Tibial artery (tissue), 4 donors: ENCODE results near the gene RBM33.

Experiments used
- DNase-seq, 2 donors: peaks; one replicate each; pipeline ENCODE4 v3.0.0-alpha.2; 2019
- H3K27ac ChIP-seq, 2 donors: fragments of 200-600 bp; sonication (generic) in 1 of 2; 1 replicate in 1 of 2; 2 replicates in 1 of 2; pipeline ENCODE4 v1.5.1; 2018 to 2019; ENCODE audit warnings: mild to moderate bottlenecking in 1 of 2
- H3K27me3 ChIP-seq, 2 donors: fragments of 200-600 bp; sonication (generic) in 1 of 2; one replicate each; pipeline versions ENCODE4 v1.5.1 to v1.6.0; 2016 to 2019
- H3K36me3 ChIP-seq, 3 donors: fragments of 200-600 bp; sonication (generic) in 2 of 3; one replicate each; pipeline ENCODE4 v1.5.1; 2016 to 2019; ENCODE audit warnings: mild to moderate bottlenecking in 2 of 3
- H3K4me1 ChIP-seq, 4 donors: fragments of 200-600 bp; sonication (generic) in 2 of 4; 1 replicate in 3 of 4; 2 replicates in 1 of 4; pipeline ENCODE4 v1.5.1; 2016 to 2019
- H3K4me3 ChIP-seq, 2 donors: fragments of 200-600 bp; sonication (generic) in 1 of 2; 1 replicate in 1 of 2; 2 replicates in 1 of 2; pipeline ENCODE4 v1.5.1; 2018 to 2019; ENCODE audit warnings: mild to moderate bottlenecking in 2 of 2
- H3K9me3 ChIP-seq, 3 donors: fragments of 200-600 bp; sonication (generic) in 1 of 3; one replicate each; pipeline ENCODE4 v1.5.1; 2016 to 2019
- intact Hi-C: fragments of 100-400 bp; cut with DNase I; formaldehyde crosslinking; loops from one replicate; pipeline ENCODE4 v1.15.0; 2023; ENCODE audit warnings: low total_unique reads
- TF ChIP-seq, protein P1 (sequence below), 2 experiments: fragments of 200-600 bp in 1 of 2; fragments of 450-650 bp in 1 of 2; IDR thresholded peaks; one replicate each; pipeline ENCODE4 v1.5.1; 2017 to 2019; ENCODE audit warnings: antibody characterized with exemption in 2 of 2, mild to moderate bottlenecking in 1 of 2, moderate library complexity in 1 of 2

Gene RBM33

DNA sequence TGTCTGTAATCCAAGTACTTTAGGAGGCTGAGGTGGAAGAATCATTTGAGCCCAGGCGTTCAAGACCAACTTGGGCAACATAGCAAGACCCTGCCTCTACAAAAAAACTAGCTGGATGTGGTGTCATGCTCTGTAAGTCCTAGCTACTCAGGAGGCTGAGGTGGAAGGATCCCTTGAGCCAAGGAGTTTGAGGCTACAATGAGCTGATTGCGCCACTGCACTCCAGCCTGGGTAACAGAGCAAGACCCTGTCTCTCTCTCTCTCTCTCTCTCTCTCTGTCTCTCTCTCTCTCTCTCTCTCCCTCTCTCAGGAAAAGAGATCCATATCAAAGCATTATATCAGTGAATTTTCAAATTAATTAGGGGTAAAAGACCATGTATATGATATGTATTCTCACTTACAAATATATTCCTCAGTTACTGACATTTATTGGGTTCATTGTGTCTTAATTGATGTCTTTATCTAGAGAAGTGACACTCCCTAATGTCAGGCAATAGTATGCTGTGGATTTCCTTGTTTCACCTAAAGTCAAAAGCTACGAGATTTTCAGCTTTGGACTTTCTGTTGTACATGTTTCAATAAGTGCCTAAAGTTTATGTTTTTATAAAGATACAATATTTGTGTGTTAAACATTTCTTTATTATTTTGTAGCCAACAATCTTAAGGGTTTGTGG is 91.1 kb downstream of the RBM33 start:
- intact Hi-C loops: no loop called here
- no peak for DNase-seq
- TF ChIP-seq, protein P1, sequence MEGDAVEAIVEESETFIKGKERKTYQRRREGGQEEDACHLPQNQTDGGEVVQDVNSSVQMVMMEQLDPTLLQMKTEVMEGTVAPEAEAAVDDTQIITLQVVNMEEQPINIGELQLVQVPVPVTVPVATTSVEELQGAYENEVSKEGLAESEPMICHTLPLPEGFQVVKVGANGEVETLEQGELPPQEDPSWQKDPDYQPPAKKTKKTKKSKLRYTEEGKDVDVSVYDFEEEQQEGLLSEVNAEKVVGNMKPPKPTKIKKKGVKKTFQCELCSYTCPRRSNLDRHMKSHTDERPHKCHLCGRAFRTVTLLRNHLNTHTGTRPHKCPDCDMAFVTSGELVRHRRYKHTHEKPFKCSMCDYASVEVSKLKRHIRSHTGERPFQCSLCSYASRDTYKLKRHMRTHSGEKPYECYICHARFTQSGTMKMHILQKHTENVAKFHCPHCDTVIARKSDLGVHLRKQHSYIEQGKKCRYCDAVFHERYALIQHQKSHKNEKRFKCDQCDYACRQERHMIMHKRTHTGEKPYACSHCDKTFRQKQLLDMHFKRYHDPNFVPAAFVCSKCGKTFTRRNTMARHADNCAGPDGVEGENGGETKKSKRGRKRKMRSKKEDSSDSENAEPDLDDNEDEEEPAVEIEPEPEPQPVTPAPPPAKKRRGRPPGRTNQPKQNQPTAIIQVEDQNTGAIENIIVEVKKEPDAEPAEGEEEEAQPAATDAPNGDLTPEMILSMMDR (IDR thresholded peaks at IDR 0.05): no peak
- peaks cover 0 to 7% (median 0%) of the 10 kb centered on the region in 4 donors for H3K4me1 ChIP-seq
- H3K9me3 ChIP-seq: no peaks in the 10 kb centered on the region
- no peak overlapping the region for H3K27ac ChIP-seq
- H3K4me3 ChIP-seq: no peak overlapping the region
- no peaks in the 10 kb centered on the region for H3K27me3 ChIP-seq
- peaks cover 32 to 39% (median 33%) of the 10 kb centered on the region in 3 donors for H3K36me3 ChIP-seq

DNA sequence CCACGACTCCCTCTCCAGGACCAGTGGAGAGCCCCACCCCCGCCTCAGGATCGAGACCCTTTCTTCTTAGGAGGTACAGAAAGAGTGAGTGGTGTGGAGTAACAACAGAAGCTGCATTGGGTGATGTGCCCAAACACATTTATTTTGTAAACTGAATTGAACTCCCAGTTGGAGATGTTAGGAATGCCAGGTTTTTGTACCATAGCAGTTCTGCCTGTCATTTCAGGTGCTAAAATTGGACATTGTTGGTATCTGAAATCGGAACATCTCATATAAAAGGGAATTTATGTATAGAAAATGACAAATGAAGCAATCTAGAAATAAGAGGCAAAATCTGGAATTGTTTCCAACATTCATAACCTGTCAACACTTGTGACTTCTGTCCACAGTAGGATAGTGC is 93.1 kb downstream of the RBM33 start:
- intact Hi-C loops: no loop called here

DNA sequence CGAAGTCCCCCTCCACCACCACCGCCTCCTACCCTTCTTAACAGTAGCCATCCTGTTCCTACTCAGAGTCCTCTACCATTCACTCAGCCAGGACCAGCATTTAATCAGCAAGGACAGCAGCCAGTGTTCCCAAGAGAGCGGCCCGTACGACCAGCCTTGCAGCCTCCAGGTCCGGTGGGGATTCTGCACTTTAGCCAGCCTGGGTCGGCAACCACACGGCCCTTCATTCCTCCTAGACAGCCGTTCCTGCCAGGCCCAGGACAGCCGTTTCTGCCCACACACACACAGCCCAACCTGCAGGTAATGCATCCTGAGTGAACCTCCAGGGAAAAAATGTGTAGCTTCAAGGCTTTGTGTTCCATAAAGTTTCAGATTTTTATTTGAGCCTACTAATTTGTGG is 93.6 kb downstream of the RBM33 start:
- Histone ChIP-seq H3K27ac (no peak overlapping the region), H3K36me3 (peaks cover 50 to 59% (median 57%) of the 10 kb centered on the region in 3 donors), H3K27me3 (no peaks in the 10 kb centered on the region), H3K9me3 (no peaks in the 10 kb centered on the region), H3K4me3 (no peak overlapping the region), H3K4me1 (peaks cover 0 to 5% (median 0%) of the 10 kb centered on the region in 4 donors)
- TF ChIP-seq, protein P1 (IDR thresholded peaks at IDR 0.05): no peak
- intact Hi-C loops: no loop called here
- no peak for DNase-seq

More for the DNA sequence above, 93.1 kb downstream of the RBM33 start:
- peaks cover 0 to 7% (median 0%) of the 10 kb centered on the region in 4 donors for H3K4me1 ChIP-seq
- H3K27ac ChIP-seq: no peak overlapping the region
- H3K36me3 ChIP-seq: peaks cover 46 to 54% (median 52%) of the 10 kb centered on the region in 3 donors
- H3K4me3 ChIP-seq: no peak overlapping the region
- TF ChIP-seq, protein P1 (IDR thresholded peaks at IDR 0.05): no peak
- no peaks in the 10 kb centered on the region for H3K9me3 ChIP-seq
- H3K27me3 ChIP-seq: no peaks in the 10 kb centered on the region
- no peak for DNase-seq

DNA sequence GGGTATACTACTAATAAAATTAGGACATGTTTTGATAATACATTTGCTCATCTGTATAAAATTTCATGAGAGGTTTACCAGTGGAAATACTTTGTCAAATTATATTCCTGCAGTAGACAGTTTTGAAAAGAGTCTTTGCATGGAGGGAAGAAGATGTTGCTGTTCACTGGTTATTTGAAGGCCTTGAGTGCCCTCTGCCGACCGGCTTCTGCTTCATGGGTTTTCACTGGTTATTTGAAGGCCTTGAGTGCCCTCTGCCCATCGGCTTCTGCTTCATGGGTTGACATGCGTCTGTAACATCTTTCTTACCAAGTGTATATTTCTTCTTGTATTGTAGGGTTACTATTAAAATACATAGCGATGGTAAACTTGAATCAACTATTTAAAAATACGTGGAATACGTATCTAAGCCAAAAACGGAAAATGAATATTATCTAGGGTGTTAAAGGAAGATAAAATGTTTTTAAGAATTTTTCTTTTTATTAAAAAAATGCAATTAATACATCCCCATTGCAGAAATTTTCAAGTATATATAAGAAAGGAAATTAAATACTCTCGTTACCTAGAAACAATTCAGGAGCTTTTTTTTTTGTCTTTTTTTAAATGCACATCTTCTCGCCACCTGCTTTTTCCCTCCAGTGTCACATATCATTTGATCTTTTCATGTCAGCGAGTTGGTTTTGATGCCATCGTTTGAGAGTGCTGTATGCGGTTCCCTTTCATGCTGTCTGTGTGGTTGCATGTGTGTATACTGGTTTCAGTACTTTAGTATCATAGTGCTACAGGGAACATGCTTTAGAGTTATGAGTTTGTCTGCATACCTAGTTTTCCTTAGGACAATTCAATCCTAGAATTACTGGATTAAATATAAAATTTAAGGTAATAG is 94.4 kb downstream of the RBM33 start:
- no peaks in the 10 kb centered on the region for H3K4me1 ChIP-seq
- peaks cover 58 to 65% (median 61%) of the 10 kb centered on the region in 3 donors for H3K36me3 ChIP-seq
- H3K9me3 ChIP-seq: no peaks in the 10 kb centered on the region
- no peak overlapping the region for H3K27ac ChIP-seq
- H3K4me3 ChIP-seq: no peak overlapping the region
- intact Hi-C loops: no loop called here
- H3K27me3 ChIP-seq: no peaks in the 10 kb centered on the region
- TF ChIP-seq, protein P1 (IDR thresholded peaks at IDR 0.05): peak in 1 of 2 experiments; percentile 49
- DNase-seq: peak; percentile 74 to 75

DNA sequence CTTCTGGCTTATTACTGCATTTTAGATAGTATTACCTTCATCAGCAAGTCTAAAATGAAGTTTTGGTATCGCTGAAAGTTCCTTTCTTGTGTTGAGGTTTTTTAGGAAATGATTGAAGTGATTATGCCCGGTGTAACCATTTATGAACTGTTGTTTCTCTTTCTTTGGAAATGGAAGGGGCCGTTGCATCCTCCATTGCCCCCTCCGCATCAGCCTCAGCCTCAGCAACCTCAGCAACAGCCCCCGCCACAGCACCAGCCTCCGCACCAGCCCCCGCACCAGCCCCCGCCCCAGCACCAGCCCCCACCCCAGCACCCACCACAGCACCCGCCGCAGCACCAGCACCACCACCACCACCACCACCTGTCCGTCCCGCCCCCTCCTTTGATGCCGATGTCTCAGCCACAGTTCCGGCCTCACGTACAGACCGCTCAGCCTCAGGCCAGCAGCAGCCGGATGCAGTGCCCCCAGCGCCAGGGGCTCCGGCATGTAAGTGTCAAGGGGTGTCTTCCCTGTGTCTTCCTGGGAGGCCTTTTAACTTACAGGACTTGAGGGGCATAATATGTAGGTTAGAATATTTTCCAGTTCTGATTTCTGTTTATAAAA is 95.2 kb downstream of the RBM33 start:
- H3K27me3 ChIP-seq: no peaks in the 10 kb centered on the region

More for the DNA sequence above, 95.2 kb downstream of the RBM33 start:
- Histone ChIP-seq H3K4me1 (no peaks in the 10 kb centered on the region), H3K27ac (no peak overlapping the region), H3K36me3 (peaks cover 59 to 72% (median 66%) of the 10 kb centered on the region in 3 donors), H3K9me3 (no peaks in the 10 kb centered on the region), H3K4me3 (no peak overlapping the region)
- TF ChIP-seq, protein P1 (IDR thresholded peaks at IDR 0.05): no peak
- DNase-seq: no peak
- intact Hi-C loops: loop anchor here (5.0 kb wide), 1 partner anchor 142 kb away; no protein-coding TSS in a partner anchor
